GM12878 (cell line): ENCODE measurements around the gene SGSH. TPM values are rescaled to one million over a fixed set of nuclear protein-coding genes. Genes with fewer than 3 reads are reported as not detected.

Experiments
- ATF2 ChIP-seq: IDR thresholded peaks from 2 replicates; pipeline ENCODE4 v1.6.1; 2012; ENCODE audit warnings: low read length, inconsistent platforms
- BCL11A ChIP-seq: IDR thresholded peaks from 2 replicates; pipeline ENCODE4 v1.6.1; 2011; ENCODE audit warnings: low read depth, low read length
- CBFB ChIP-seq: IDR thresholded peaks from 2 replicates; pipeline ENCODE4 v1.6.1; 2016; ENCODE audit warnings: antibody characterized with exemption, low read depth
- EP300 ChIP-seq, 2 experiments: fragments of 150-350 bp in 1 of 2; IDR thresholded peaks; 2 replicates each; pipeline ENCODE4 v1.6.1; 2011 to 2012; ENCODE audit warnings: low read depth in 2 of 2, low read length in 2 of 2, borderline replicate concordance in 1 of 2, improper control_type of control experiment in 1 of 2, inconsistent platforms in 1 of 2; ENCODE audit not compliant: control insufficient read depth in 1 of 2
- ESRRA ChIP-seq: IDR thresholded peaks from 2 replicates; pipeline ENCODE4 v1.6.1; 2012; ENCODE audit warnings: mild to moderate bottlenecking, low read length, improper control_type of control experiment
- GATAD2B ChIP-seq: fragments of 450-650 bp; conservative IDR thresholded peaks from 2 replicates; pipeline ENCODE4 v1.6.1; 2017; ENCODE audit warnings: low read depth, mild to moderate bottlenecking, moderate library complexity
- IKZF2 ChIP-seq, 2 experiments: fragments of 450-650 bp; IDR thresholded peaks; 2 replicates each; pipeline ENCODE4 v1.6.1; 2017; ENCODE audit warnings: mild to moderate bottlenecking in 2 of 2, moderate library complexity in 2 of 2
- JUND ChIP-seq: IDR thresholded peaks from 2 replicates; pipeline ENCODE4 v1.6.1; 2012; ENCODE audit warnings: low read depth, mild to moderate bottlenecking, low read length, improper control_type of control experiment, moderate library complexity
- LARP7 ChIP-seq: fragments of 450-650 bp; IDR thresholded peaks from 2 replicates; pipeline ENCODE4 v1.6.1; 2017; ENCODE audit warnings: mild to moderate bottlenecking
- MYB ChIP-seq: fragments of 150-350 bp; IDR thresholded peaks from 2 replicates; pipeline ENCODE4 v1.6.1; 2014; ENCODE audit warnings: mild to moderate bottlenecking, low read depth, low read length, borderline replicate concordance
- NBN ChIP-seq: fragments of 450-650 bp; IDR thresholded peaks from 2 replicates; pipeline ENCODE4 v1.6.1; 2016
- PAX8 ChIP-seq: fragments of 450-650 bp; IDR thresholded peaks from 2 replicates; pipeline ENCODE4 v1.6.1; 2017; ENCODE audit warnings: mild to moderate bottlenecking, moderate library complexity
- SIX5 ChIP-seq: IDR thresholded peaks from 2 replicates; pipeline ENCODE4 v1.6.1; 2011; ENCODE audit warnings: mild to moderate bottlenecking, low read depth, low read length, moderate library complexity; ENCODE audit not compliant: severe bottlenecking
- SMC3 ChIP-seq: IDR thresholded peaks from 2 replicates; pipeline ENCODE4 v1.6.1; 2011; ENCODE audit warnings: low read length, improper control_type of control experiment, borderline replicate concordance
- TBL1XR1 ChIP-seq: IDR thresholded peaks from 2 replicates; pipeline ENCODE4 v1.6.1; 2012; ENCODE audit warnings: low read depth, low read length, improper control_type of control experiment
- TCF3 ChIP-seq: IDR thresholded peaks from 2 replicates; pipeline ENCODE4 v1.6.1; 2012; ENCODE audit warnings: low read depth, mild to moderate bottlenecking, low read length, borderline replicate concordance; ENCODE audit not compliant: insufficient read depth
- WRNIP1 ChIP-seq: IDR thresholded peaks from 2 replicates; pipeline ENCODE4 v1.6.1; 2011; ENCODE audit warnings: low read depth, low read length, improper control_type of control experiment, borderline replicate concordance
- YBX1 ChIP-seq: fragments of 450-650 bp; IDR thresholded peaks from 2 replicates; pipeline ENCODE4 v1.6.1; 2016; ENCODE audit warnings: antibody characterized with exemption
- YY1 ChIP-seq: IDR thresholded peaks from 2 replicates; pipeline ENCODE4 v1.6.1; 2011; ENCODE audit warnings: low read depth, mild to moderate bottlenecking, low read length
- ZBTB33 ChIP-seq: fragments of 450-650 bp; IDR thresholded peaks from 2 replicates; pipeline ENCODE4 v1.6.1; 2017; ENCODE audit warnings: mild to moderate bottlenecking
- polyA plus RNA-seq, 11 experiments: library from polyadenylated mRNA; depleted of rRNA in 4 of 11; unstranded in 6 of 11; stranded (reverse) in 5 of 11; fragments of >200 nt; fragmentation: Nextera tagmentation in 4 of 11; fragmentation: Illumina TruSeq in 1 of 11; extraction: Ambion mirVana in 4 of 11; extraction: Trizol in 1 of 11; gene quantifications; 1 replicate in 1 of 11; 2 replicates in 10 of 11; pipeline versions ENCODE4 v1.2.1 to v1.2.3, GENCODE V29; 2011 to 2016; ENCODE audit warnings: inconsistent platforms in 2 of 11, missing spikeins in 2 of 11, low read depth in 1 of 11
- total RNA-seq, 4 experiments: library from RNA; depleted of rRNA in 3 of 4; stranded (reverse); fragments of >200 nt in 3 of 4; fragmentation: Illumina TruSeq in 1 of 4; extraction: Trizol in 1 of 4; gene quantifications; 2 replicates each; pipeline versions ENCODE4 v1.2.1 to v1.2.3, GENCODE V29; 2013 to 2021
- TF ChIP-seq, protein P1 (sequence below): IDR thresholded peaks from 2 replicates; pipeline ENCODE4 v1.6.1; 2012; ENCODE audit warnings: low read depth, low read length, improper control_type of control experiment
- TF ChIP-seq, protein P2 (sequence below): IDR thresholded peaks from 2 replicates; pipeline ENCODE4 v1.6.1; 2012; ENCODE audit warnings: low read depth, low read length, improper control_type of control experiment
- TF ChIP-seq, protein P3 (sequence below): IDR thresholded peaks from 2 replicates; pipeline ENCODE4 v1.6.1; 2011; ENCODE audit warnings: low read depth, mild to moderate bottlenecking, low read length, moderate library complexity, borderline replicate concordance; ENCODE audit errors: extremely low read depth
- TF ChIP-seq, protein P4 (sequence below): IDR thresholded peaks from 2 replicates; pipeline ENCODE4 v1.6.1; 2011; ENCODE audit warnings: low read depth, low read length, improper control_type of control experiment, borderline replicate concordance

SGSH gene
- total and polyA plus RNA-seq, 10 of the 15 experiments (the other 5 are each of a cell fraction or from before 2014, with no cell fraction given) = 0.13 to 17.2 (median 6.0) TPM

- TF ChIP-seq, protein P1, sequence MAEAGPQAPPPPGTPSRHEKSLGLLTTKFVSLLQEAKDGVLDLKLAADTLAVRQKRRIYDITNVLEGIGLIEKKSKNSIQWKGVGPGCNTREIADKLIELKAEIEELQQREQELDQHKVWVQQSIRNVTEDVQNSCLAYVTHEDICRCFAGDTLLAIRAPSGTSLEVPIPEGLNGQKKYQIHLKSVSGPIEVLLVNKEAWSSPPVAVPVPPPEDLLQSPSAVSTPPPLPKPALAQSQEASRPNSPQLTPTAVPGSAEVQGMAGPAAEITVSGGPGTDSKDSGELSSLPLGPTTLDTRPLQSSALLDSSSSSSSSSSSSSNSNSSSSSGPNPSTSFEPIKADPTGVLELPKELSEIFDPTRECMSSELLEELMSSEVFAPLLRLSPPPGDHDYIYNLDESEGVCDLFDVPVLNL = no peak
- 0 out of 2 replicates have a peak, but pooled peaks have one; percentile 35 for TF ChIP-seq BCL11A
- TF ChIP-seq, protein P2, sequence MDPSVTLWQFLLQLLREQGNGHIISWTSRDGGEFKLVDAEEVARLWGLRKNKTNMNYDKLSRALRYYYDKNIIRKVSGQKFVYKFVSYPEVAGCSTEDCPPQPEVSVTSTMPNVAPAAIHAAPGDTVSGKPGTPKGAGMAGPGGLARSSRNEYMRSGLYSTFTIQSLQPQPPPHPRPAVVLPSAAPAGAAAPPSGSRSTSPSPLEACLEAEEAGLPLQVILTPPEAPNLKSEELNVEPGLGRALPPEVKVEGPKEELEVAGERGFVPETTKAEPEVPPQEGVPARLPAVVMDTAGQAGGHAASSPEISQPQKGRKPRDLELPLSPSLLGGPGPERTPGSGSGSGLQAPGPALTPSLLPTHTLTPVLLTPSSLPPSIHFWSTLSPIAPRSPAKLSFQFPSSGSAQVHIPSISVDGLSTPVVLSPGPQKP = peak; percentile 54; the same call in 1 of the 2 replicates
- TF ChIP-seq SIX5 = no peak
- TF ChIP-seq NBN = peak; percentile 69; the same call in 1 of the 2 replicates
- TF ChIP-seq MYB = no peak
- no peak for TF ChIP-seq PAX8
- TF ChIP-seq GATAD2B = no peak
- no peak for TF ChIP-seq SMC3
- TF ChIP-seq, protein P3, sequence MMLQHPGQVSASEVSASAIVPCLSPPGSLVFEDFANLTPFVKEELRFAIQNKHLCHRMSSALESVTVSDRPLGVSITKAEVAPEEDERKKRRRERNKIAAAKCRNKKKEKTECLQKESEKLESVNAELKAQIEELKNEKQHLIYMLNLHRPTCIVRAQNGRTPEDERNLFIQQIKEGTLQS = no peak
- no peak for TF ChIP-seq YBX1
- peak; percentile 56 to 71; a peak in 2 of 4 replicates for TF ChIP-seq IKZF2 (IDR thresholded peaks at IDR 0.05)
- no peak for TF ChIP-seq ATF2
- TF ChIP-seq JUND = no peak
- no peak for TF ChIP-seq YY1
- TF ChIP-seq, protein P4, sequence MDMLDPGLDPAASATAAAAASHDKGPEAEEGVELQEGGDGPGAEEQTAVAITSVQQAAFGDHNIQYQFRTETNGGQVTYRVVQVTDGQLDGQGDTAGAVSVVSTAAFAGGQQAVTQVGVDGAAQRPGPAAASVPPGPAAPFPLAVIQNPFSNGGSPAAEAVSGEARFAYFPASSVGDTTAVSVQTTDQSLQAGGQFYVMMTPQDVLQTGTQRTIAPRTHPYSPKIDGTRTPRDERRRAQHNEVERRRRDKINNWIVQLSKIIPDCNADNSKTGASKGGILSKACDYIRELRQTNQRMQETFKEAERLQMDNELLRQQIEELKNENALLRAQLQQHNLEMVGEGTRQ = no peak
- TF ChIP-seq LARP7 = no peak
- no peak for TF ChIP-seq ZBTB33
- TF ChIP-seq CBFB = peak; percentile 87
- no peak for TF ChIP-seq TBL1XR1
- no peak for TF ChIP-seq ESRRA
- TF ChIP-seq EP300 (IDR thresholded peaks at IDR 0.05; ENCODE audit: borderline replicate concordance in 1 of 2, control insufficient read depth in 1 of 2, low read depth in 2 of 2, low read length in 2 of 2) = peak; percentile 41 to 63; a peak in 2 of 4 replicates
- TF ChIP-seq TCF3 = no peak
- TF ChIP-seq WRNIP1 = 0 out of 2 replicates have a peak, but pooled peaks have one; percentile 12
Measured at GRCh38 chr17:80219013-80219762, 945 bp downstream of the SGSH start (continued).
